Liver (tissue), 3 donors: ENCODE results near the gene MS4A4A.

Source experiments
- CTCF ChIP-seq: fragments of 150-350 bp; IDR thresholded peaks from 2 replicates; pipeline ENCODE4 v1.5.1; 2017; ENCODE audit warnings: improper control_type of control experiment, low read depth, low read length; ENCODE audit not compliant: missing input control
- EGR1 ChIP-seq, 2 donors: IDR thresholded peaks; 2 replicates each; pipeline ENCODE4 v1.6.1; 2016 to 2018; ENCODE audit warnings: antibody characterized with exemption in 2 of 2, low read depth in 2 of 2
- JUND ChIP-seq, 2 donors: IDR thresholded peaks; 2 replicates each; pipeline ENCODE4 v1.6.1; 2016; ENCODE audit warnings: antibody characterized with exemption in 2 of 2
- MAX ChIP-seq: IDR thresholded peaks from 2 replicates; pipeline ENCODE4 v1.6.1; 2016; ENCODE audit warnings: antibody characterized with exemption
- RXRA ChIP-seq, 2 donors: IDR thresholded peaks; 2 replicates each; pipeline ENCODE4 v1.6.1; 2017 to 2018; ENCODE audit warnings: antibody characterized with exemption in 2 of 2, mild to moderate bottlenecking in 1 of 2
- donor health status: healthy.
- donor health status: healthy.

- TF ChIP-seq CTCF (no peak), EGR1 (IDR thresholded peaks at IDR 0.05; ENCODE audit: low read depth in 2 of 2) (no peak), MAX (no peak), RXRA (IDR thresholded peaks at IDR 0.05) (no peak), JUND (IDR thresholded peaks at IDR 0.05) (no peak)
Measured at GRCh38 chr11:60288531-60288930, 8.1 kb downstream of the MS4A4A start.
